Right lung (tissue), 5 donors: Measurements from ENCODE around the gene ASH1L. TPM values are rescaled to one million over a fixed set of nuclear protein-coding genes. Genes with fewer than 3 reads are reported as not detected.

Experiments used
- polyA plus RNA-seq, 5 donors: library from polyadenylated mRNA; unstranded; fragments of 120-200 nt; gene quantifications; one replicate each; pipeline versions ENCODE4 v1.2.1 to v1.2.3, GENCODE V29; 2013; ENCODE audit warnings: inconsistent platforms in 1 of 5, low replicate concordance in 1 of 5; ENCODE audit not compliant: insufficient read length in 5 of 5, insufficient read depth in 1 of 5

ASH1L gene
- polyA plus RNA-seq, 5 donors, result 31.9 to 52.2 (median 48.3) TPM

Other genes with a start within 250 kb of the ASH1L start
- 10 to 100 TPM; 26.2 to 51.9 (median 36.4) TPM for gene RUSC1, start 241.9 kb downstream of the ASH1L start, polyA plus RNA-seq
- gene MSTO1, start 47.4 kb upstream of the ASH1L start, polyA plus RNA-seq, result 10 to 100 TPM; 53.6 to 77.1 (median 70.3) TPM
- gene YY1AP1, start 126.0 kb upstream of the ASH1L start, polyA plus RNA-seq, result 10 to 100 TPM; 75.9 to 89.1 (median 83.6) TPM
- 100 to 1,000 TPM; 115 to 141 (median 135) TPM for gene DAP3, start 126.3 kb upstream of the ASH1L start, polyA plus RNA-seq